Panc1 (cell line): ENCODE measurements around the gene AHDC1. TPM values are rescaled to one million over a fixed set of nuclear protein-coding genes. Genes with fewer than 3 reads are reported as not detected.

ENCODE experiments used
- ATAC-seq: fragments of 200-7000 bp; cut with Tn5 transposase; 2 replicates; pipeline ENCODE4 v1.9.1; 2020; ENCODE audit warnings: mild to moderate bottlenecking, moderate library complexity
- BruUV-seq: library from RNA; stranded (reverse); fragments of 400-500 nt; replicated peaks from 2 replicates; lab custom pipeline; 2021; lab: Mats Ljungman, UMichigan
- CTCF ChIA-PET: fragments of 300-600 bp; sonication (Branson Sonifier 250); formaldehyde crosslinking; loops from one replicate; lab custom pipeline; 2022; ENCODE audit warnings: antibody characterized with exemption; lab: Charles Lee
- POLR2A ChIA-PET: fragments of 300-600 bp; sonication (Branson Sonifier 250); formaldehyde crosslinking; loops from one replicate; lab custom pipeline; 2022; ENCODE audit warnings: antibody characterized with exemption; lab: Charles Lee
- DNase-seq: peaks from one replicate; pipeline ENCODE4 v3.0.0-alpha.2; 2010; ENCODE audit warnings: low read depth, low spot score
- H3K27ac ChIP-seq: 2 replicates; pipeline ENCODE4 v1.5.1; 2011; ENCODE audit warnings: mild to moderate bottlenecking, low read length, inconsistent platforms
- H3K27me3 ChIP-seq: fragments of 200-500 bp; sonication (Bioruptor generic); 2 replicates; pipeline ENCODE4 v1.6.0; 2014; ENCODE audit warnings: low read length, inconsistent platforms; ENCODE audit not compliant: control insufficient read depth, insufficient read depth
- H3K36me3 ChIP-seq: fragments of 200-500 bp; sonication (Bioruptor generic); 2 replicates; pipeline ENCODE4 v1.5.1; 2014; ENCODE audit warnings: inconsistent platforms, mild to moderate bottlenecking, low read length, moderate library complexity; ENCODE audit not compliant: control insufficient read depth, insufficient read depth
- H3K4me1 ChIP-seq: 2 replicates; pipeline ENCODE4 v1.5.1; 2011; ENCODE audit warnings: inconsistent platforms, mild to moderate bottlenecking, low read length, moderate library complexity; ENCODE audit not compliant: control insufficient read depth, insufficient read depth
- H3K4me3 ChIP-seq, 2 experiments: 2 replicates each; pipeline ENCODE4 v1.5.1; 2011 to 2012; ENCODE audit warnings: low read depth in 2 of 2, low read length in 2 of 2, mild to moderate bottlenecking in 2 of 2, inconsistent platforms in 1 of 2, moderate library complexity in 1 of 2
- H3K9me3 ChIP-seq: fragments of 200-500 bp; sonication (Bioruptor generic); 2 replicates; pipeline ENCODE4 v1.5.1; 2014; ENCODE audit warnings: low read depth, mild to moderate bottlenecking, inconsistent platforms, low read length, moderate library complexity; ENCODE audit not compliant: control insufficient read depth, insufficient read depth
- CTCF ChIP-seq: fragments of 450-650 bp; IDR thresholded peaks from 2 replicates; pipeline ENCODE4 v1.5.1; 2017; ENCODE audit warnings: mild to moderate bottlenecking
- POLR2AphosphoS5 ChIP-seq: IDR thresholded peaks from 2 replicates; pipeline ENCODE4 v1.6.1; 2012; ENCODE audit warnings: mild to moderate bottlenecking, low read depth, low read length, moderate library complexity
- SIN3A ChIP-seq: IDR thresholded peaks from 2 replicates; pipeline ENCODE4 v1.6.1; 2012; ENCODE audit warnings: low read depth, mild to moderate bottlenecking, low read length, moderate library complexity, borderline replicate concordance; ENCODE audit not compliant: insufficient read depth
- TCF7L2 ChIP-seq: IDR thresholded peaks from 2 replicates; pipeline ENCODE4 v1.6.1; 2011; ENCODE audit warnings: mild to moderate bottlenecking, low read depth, low read length, inconsistent platforms
- in situ Hi-C: cut with HindIII; loops from 2 replicates; pipeline ENCODE4 v1.10.0; 2016; ENCODE audit warnings: low sequenced_read_pairs, low pct_unique_long_range_greater_than_20kb
- intact Hi-C: fragments of 100-400 bp; cut with micrococcal nuclease; formaldehyde crosslinking; loops from one replicate; pipeline ENCODE4 v1.10.0; 2022; ENCODE audit not compliant: unreplicated experiment
- total RNA-seq: library from RNA; stranded (reverse); gene quantifications from one replicate; pipeline ENCODE4 v1.2.1, GENCODE V29; 2021; ENCODE audit not compliant: unreplicated experiment
- TF ChIP-seq, protein P1 (sequence below), 2 experiments: IDR thresholded peaks; 2 replicates each; pipeline ENCODE4 v1.6.1; 2011 to 2012; ENCODE audit warnings: low read depth in 2 of 2, control low read depth in 1 of 2, low read length in 1 of 2, mild to moderate bottlenecking in 1 of 2, moderate library complexity in 1 of 2; ENCODE audit not compliant: insufficient read depth in 1 of 2

AHDC1 gene
- total RNA-seq, 1 experiment from 2014 or later = 47.1 TPM

DNA sequence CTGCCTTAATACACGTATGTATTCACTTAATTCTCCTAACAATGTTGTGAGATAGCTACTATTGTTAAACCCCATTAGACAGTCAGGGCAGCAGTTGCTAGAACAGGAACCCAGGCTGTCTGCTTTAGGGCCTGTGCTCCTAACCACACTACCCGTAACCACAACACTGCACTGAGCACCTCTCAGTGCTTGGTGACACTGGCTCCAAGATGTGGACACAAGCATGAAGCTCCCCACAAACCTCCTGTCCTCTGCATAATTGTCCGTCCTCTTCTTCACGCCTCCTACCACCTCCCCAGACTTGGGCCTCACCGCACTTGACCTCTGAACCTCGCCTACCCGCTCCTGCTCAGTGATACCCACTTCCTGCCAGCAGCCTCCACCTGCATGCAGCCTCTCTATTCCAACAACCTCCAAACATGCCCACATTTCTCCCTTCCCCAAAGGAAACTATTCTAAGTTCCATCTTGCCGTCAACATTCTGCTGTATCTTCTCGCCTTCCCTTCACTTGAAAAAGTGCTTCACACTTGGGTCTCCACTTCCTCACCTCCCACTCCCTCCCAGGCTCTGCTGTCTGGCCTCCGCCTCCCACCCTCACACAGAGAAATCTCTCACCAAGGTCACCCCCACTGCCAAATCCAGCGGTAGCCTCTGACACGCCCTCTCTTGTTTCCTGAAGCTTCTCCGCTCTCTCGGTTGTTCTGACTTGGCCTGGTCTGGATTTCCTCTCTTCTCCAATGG, 14.6 kb upstream of the AHDC1 start:
- H3K27ac ChIP-seq = no peak overlapping the region
- no peak for DNase-seq
- ChIA-PET POLR2A (no interaction called here), CTCF (no interaction called here)
- H3K27me3 ChIP-seq = no peaks in the 10 kb centered on the region
- no TSS peak for BruUV-seq
- no peak overlapping the region for H3K4me3 ChIP-seq
- in situ Hi-C loops = no loop called here
- H3K9me3 ChIP-seq = no peaks in the 10 kb centered on the region
- TF ChIP-seq, protein P1, sequence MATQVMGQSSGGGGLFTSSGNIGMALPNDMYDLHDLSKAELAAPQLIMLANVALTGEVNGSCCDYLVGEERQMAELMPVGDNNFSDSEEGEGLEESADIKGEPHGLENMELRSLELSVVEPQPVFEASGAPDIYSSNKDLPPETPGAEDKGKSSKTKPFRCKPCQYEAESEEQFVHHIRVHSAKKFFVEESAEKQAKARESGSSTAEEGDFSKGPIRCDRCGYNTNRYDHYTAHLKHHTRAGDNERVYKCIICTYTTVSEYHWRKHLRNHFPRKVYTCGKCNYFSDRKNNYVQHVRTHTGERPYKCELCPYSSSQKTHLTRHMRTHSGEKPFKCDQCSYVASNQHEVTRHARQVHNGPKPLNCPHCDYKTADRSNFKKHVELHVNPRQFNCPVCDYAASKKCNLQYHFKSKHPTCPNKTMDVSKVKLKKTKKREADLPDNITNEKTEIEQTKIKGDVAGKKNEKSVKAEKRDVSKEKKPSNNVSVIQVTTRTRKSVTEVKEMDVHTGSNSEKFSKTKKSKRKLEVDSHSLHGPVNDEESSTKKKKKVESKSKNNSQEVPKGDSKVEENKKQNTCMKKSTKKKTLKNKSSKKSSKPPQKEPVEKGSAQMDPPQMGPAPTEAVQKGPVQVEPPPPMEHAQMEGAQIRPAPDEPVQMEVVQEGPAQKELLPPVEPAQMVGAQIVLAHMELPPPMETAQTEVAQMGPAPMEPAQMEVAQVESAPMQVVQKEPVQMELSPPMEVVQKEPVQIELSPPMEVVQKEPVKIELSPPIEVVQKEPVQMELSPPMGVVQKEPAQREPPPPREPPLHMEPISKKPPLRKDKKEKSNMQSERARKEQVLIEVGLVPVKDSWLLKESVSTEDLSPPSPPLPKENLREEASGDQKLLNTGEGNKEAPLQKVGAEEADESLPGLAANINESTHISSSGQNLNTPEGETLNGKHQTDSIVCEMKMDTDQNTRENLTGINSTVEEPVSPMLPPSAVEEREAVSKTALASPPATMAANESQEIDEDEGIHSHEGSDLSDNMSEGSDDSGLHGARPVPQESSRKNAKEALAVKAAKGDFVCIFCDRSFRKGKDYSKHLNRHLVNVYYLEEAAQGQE (IDR thresholded peaks at IDR 0.05; ENCODE audit: insufficient read depth in 1 of 2, low read depth in 2 of 2, low read length in 1 of 2) = no peak
- TF ChIP-seq SIN3A (no peak), TCF7L2 (no peak), CTCF (no peak), POLR2AphosphoS5 (no peak)
- ATAC-seq = no peak
- intact Hi-C loops = no loop called here
- no peaks in the 10 kb centered on the region for H3K36me3 ChIP-seq
- H3K4me1 ChIP-seq = no peaks in the 10 kb centered on the region

- Histone ChIP-seq H3K9me3 (no peaks in the 10 kb centered on the region), H3K27ac (no peak overlapping the region), H3K4me3 (no peak overlapping the region), H3K4me1 (no peaks in the 10 kb centered on the region), H3K27me3 (no peaks in the 10 kb centered on the region), H3K36me3 (no peaks in the 10 kb centered on the region)
- no TSS peak for BruUV-seq
- POLR2A ChIA-PET = no interaction called here
- TF ChIP-seq POLR2AphosphoS5 (no peak), CTCF (no peak), SIN3A (no peak), TCF7L2 (no peak)
- TF ChIP-seq, protein P1 (IDR thresholded peaks at IDR 0.05; ENCODE audit: insufficient read depth in 1 of 2, low read depth in 2 of 2, low read length in 1 of 2) = no peak
- in situ Hi-C loops (no loop called here), intact Hi-C loops (no loop called here)
- CTCF ChIA-PET = no interaction called here
- DNase-seq = no peak
- no peak for ATAC-seq
These were observed 13.5 kb upstream of the AHDC1 start for GRCh38 chr1:27617420-27617819.
